ENCODE measurements around the gene TACSTD2.

TACSTD2 gene

DNA sequence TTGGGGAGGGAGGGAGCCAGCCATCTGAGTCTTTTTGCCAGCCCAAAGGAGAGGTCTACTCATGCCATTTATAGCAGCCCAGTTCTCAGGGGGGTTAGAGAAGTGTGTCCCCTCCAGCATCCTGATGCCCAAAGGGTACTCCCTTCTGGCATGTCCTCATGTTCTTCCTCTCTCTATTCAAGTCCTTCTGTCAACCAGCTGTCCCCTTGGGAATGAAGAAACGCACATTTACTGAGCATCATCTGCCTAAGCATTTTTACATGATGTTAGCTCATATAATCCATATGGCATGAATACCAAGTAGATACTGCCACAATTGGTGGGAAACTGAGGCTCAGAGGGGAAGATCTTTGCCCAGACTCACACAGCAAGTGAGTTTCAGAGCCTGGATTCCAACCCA, 14.8 kb upstream of the TACSTD2 start:
- DNase-seq (ENCODE audit: extremely low spot score) = no peak
- ChIA-PET CTCF (interaction anchor here (1.1 to 1.4 kb wide), 2 partner anchors 26 to 61 kb away, joined by 3 to 5 read pairs; no protein-coding TSS in a partner anchor), POLR2A (interaction anchor here (0.6 kb wide), 1 partner anchor 45 kb away, joined by 4 read pairs; the partner anchor contains the start of gene OMA1)
- TF ChIP-seq, protein P1, sequence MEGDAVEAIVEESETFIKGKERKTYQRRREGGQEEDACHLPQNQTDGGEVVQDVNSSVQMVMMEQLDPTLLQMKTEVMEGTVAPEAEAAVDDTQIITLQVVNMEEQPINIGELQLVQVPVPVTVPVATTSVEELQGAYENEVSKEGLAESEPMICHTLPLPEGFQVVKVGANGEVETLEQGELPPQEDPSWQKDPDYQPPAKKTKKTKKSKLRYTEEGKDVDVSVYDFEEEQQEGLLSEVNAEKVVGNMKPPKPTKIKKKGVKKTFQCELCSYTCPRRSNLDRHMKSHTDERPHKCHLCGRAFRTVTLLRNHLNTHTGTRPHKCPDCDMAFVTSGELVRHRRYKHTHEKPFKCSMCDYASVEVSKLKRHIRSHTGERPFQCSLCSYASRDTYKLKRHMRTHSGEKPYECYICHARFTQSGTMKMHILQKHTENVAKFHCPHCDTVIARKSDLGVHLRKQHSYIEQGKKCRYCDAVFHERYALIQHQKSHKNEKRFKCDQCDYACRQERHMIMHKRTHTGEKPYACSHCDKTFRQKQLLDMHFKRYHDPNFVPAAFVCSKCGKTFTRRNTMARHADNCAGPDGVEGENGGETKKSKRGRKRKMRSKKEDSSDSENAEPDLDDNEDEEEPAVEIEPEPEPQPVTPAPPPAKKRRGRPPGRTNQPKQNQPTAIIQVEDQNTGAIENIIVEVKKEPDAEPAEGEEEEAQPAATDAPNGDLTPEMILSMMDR (IDR thresholded peaks at IDR 0.05; ENCODE audit: control extremely low read depth, extremely low read depth, low read depth, missing control alignments) = no peak

- TF ChIP-seq, protein P1 (IDR thresholded peaks at IDR 0.05; ENCODE audit: control extremely low read depth, extremely low read depth, low read depth, missing control alignments) = no peak
- POLR2A ChIA-PET = no interaction called here
- CTCF ChIA-PET = interaction anchor here (1.0 to 1.3 kb wide), 2 partner anchors 11 to 75 kb away, joined by 3 read pairs; no protein-coding TSS in a partner anchor
- DNase-seq (ENCODE audit: extremely low spot score) = no peak
Observed at GRCh38 chr1:58590019-58590418, 13.0 kb upstream of the TACSTD2 start.

- CTCF ChIA-PET = no interaction called here
- TF ChIP-seq, protein P1 (IDR thresholded peaks at IDR 0.05; ENCODE audit: control extremely low read depth, extremely low read depth, low read depth, missing control alignments) = no peak
- DNase-seq (ENCODE audit: extremely low spot score) = no peak
- POLR2A ChIA-PET = no interaction called here
Observed at GRCh38 chr1:58588396-58588795, 11.3 kb upstream of the TACSTD2 start.

DNA sequence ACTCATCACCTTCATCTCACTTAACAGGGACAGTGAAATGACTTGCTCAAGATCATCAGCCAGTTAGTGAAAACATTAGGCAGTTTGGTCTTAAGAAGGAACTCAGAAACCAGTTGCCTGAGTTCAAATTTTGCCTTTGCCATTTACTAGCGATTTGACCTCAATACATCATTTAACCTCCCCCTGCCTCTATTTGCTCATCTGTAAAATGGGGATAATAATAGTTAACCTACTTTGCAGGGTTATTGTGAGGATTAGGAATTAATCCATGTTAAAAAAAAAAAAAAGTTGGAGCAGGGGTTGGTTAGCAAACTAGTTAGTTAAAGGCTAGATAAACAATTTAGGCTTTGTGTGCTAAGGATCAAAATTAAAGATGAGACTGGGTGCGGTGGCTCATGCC, 10.6 kb upstream of the TACSTD2 start:
- POLR2A ChIA-PET = no interaction called here
- CTCF ChIA-PET = no interaction called here
- no peak for DNase-seq (ENCODE audit: extremely low spot score)
- TF ChIP-seq, protein P1 (IDR thresholded peaks at IDR 0.05; ENCODE audit: control extremely low read depth, extremely low read depth, low read depth, missing control alignments) = no peak

- POLR2A ChIA-PET = no interaction called here
- TF ChIP-seq, protein P1 (IDR thresholded peaks at IDR 0.05; ENCODE audit: control extremely low read depth, extremely low read depth, low read depth, missing control alignments) = no peak
- no peak for DNase-seq (ENCODE audit: extremely low spot score)
- CTCF ChIA-PET = no interaction called here
Observed at GRCh38 chr1:58586271-58586670, 9.2 kb upstream of the TACSTD2 start.

DNA sequence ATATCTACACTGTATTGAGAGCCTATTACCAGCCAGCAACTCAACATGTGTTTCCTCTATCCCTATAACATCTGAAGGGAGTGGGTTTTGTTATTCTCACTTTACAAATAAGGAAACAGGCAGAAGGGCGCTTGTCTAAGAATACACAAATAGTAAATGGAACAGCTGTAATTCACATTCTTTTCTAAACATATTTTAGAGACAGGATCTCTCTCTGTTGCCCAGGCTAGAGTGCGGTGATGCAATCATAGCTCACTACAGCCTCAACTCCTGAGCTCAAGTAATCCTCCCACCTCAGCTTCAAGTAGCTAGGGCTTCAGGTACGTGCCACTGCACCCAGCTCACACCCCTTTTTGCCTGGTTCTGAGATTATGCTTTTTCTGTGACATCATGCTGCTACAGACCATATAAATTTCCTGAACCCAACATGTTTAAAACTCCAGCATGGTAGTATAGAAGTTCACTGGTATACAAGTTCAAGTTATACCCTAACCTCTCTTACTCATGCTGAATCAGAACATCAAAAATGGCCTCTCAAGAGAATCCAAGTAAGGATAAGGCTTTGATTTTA, 8.6 kb upstream of the TACSTD2 start:
- CTCF ChIA-PET = interaction anchor here (0.9 kb wide), 1 partner anchor 66 kb away, joined by 3 read pairs; no protein-coding TSS in a partner anchor
- TF ChIP-seq, protein P1 (IDR thresholded peaks at IDR 0.05; ENCODE audit: control extremely low read depth, extremely low read depth, low read depth, missing control alignments) = no peak
- POLR2A ChIA-PET = no interaction called here

More for the DNA sequence above, 8.6 kb upstream of the TACSTD2 start:
- DNase-seq (ENCODE audit: extremely low spot score) = no peak
